NCI-H2029 (cell line): ENCODE results near the gene TRAK1.

Experiments
- DNase-seq: peaks from one replicate; lab custom pipeline; 2025; lab: John Stamatoyannopoulos, UW

TRAK1 gene

DNA sequence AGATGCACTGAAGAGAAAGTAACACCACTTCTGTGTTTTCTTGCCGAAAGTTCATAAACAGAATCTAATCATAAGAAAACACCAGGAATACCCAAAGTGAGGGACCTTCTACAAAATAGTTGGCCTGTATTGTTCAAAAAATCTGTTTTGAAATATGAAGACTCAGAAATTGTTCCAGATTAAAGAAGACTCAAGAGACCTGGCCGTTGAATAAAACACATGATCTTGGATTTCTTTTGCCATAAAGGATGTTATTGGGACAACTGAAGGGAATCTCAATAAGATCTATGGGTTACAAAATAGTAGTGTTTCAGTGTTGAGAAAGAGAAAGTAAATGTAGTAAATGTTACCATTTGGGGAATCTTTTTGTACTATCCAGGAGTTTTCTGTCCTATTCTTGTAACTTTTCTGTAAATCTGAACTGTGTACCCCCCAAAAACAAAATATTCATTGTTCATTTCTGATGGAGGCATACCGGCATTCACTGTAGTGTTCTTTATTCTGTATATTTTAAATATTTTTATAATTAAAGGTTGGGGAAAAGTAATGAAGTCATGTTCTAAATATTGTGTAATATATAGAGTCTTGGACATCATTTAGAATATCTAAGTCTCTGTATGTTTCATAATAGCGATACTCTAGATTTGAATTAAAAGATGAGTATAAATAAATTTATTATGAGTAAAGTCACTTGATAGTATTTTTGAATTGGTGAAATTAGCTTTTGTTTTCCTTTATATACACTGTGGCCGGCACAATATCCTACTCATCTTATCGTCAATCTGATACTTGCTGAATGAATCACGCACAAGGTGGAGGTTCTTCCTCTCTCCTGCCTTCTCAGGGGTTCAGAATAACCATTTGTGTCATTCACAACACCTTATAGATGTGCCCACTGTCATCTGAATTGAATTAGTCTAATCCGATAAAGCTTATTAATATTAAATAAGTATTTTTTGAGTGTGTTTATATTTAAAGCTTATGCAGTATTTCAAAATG, 66.7 kb downstream of the TRAK1 start:
- no peak for DNase-seq

DNA sequence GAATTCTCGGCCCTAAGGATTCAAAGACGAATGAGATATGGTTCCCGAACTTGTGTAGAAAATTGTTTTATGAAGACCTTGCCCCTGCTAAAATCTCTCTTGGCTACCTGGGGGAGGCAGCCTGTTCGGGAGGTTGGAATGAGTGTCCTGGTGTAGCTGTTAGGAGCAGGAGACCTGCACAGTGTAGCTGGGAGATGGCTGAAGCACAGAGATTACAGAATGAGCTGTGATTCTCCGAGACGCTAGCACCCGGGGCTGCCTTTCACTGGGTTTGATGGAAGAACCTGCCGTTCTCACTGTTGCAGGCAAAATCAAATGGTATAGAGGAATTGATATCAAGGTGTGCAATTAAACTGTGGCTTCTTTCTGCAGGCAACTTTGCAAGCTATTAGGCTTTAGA, 68.0 kb downstream of the TRAK1 start:
- DNase-seq, result no peak

DNA sequence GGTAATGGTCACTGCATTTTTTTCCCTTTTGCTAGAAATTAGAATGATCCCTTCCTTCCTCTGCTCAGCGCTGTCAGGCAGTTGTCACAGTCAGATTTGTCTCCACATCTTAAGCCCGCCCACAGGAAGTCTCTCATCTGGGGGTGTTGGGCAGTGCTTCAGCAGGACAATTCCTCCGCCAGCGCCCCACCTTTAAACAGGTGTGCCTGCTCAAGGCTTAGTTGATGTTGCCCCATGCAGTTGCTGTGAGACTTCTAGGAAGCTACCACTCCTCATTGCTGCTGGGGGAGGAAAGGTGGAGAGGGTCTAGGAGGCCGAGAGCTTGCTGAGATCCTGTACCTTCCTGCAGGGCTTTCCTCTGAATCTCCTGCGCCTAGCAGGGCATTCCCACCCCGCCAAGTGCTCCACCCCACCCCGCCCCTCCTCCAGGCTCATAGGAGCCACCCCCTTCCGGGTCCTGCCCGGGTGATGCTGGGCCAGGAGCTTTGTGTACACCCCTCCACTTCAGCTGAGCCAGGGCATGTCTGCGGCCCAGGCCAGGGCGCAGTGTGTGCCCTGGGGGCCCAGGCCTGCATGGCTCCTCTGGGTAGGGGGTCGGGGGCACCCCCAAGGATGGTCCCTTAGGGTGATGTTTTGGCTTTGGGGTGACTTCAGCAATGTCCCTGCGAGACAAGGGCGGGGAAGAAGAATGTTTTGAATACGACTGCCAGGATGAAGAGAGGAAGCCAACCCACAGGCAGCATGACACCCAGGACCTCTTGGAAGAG, 68.7 kb downstream of the TRAK1 start:
- no peak for DNase-seq

DNA sequence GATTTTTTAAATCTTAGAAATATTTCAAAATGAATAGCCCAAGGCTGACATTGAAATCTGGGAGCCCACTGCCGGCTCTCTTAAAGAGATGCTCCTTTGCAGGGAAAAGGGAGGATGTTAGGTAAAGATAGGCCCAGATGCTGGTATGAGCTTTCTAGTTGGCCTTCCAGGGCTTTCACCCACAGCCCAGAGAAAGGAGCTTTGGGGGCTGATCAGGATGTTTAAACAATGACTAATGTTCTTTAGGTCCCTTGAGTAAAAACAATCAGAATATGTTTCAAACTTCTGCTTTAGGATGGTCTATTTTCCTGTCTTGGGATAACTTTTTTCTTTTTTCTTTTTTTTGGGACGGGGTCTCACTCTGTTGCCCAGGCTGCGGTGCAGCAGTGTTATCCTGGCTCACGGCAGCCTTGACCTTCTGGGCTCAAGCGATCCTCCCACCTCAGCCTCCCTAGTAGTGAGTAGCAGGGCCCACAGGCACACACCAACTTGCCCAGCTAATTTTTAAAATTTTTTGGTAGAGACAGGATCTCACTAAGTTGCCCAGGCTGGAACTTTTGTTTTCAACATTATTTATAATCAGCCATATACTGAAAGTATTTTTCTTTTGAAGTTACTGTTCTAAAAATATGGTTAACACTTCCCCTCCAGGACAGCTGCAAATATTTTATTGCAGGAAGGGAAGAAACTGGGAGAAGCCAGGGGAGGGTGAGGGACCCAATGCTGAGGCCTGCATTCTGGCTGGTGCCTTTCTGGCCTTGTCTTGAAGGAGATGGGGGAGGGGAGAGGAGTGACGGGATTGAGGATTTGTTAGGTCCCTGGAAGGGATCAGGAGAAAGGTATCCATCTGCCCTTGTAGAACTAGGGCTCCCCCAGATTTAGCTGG, 70.1 kb downstream of the TRAK1 start:
- DNase-seq, result no peak

DNA sequence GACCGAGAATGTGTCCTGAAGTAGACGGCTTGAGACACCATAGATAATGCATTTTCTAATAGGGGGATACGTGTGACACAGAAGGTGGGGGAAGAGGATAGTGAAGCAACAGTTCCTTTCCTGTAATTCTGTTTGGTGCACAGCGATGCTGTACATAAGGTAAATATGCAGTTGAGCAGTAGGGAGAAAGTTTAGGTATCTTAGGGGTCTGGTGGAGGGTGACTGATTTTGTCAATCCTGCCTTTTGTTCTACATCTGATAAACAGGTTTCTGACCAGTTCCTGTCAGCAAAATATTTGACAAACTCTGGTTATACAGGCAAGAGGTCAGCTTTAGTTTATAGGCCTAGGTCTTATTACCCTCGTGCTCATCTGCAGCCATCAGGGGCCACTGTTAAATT, 71.3 kb downstream of the TRAK1 start:
- no peak for DNase-seq

DNA sequence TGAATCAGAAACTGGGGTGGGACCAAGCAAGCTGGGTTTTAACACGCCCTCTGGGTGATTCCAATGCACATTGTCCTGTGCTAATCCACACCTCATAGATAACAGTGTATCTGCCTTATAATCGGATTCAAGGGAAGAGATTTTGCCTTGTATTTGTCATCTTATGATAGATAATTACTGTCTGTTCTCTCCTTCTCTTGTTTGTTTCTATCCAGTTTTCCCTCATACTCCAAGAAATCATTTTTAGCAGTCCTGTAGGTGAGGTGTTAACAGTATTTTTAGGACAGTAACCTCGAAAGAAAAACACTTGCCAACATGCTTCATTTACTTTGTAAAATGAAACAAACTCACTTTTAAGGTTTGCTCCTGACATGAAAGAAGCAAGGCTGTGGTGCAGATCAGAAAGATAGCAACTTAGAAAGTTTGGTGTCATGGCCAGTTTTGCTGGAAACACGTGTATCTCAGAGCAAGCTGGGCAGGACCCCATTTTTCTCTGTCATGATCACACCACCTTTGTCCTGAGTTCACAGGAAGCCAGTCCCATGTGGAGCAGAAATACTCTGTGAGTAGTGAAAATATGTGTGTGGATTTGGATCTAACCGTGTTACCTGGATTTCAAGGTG, 72.6 kb downstream of the TRAK1 start:
- DNase-seq, result no peak

DNA sequence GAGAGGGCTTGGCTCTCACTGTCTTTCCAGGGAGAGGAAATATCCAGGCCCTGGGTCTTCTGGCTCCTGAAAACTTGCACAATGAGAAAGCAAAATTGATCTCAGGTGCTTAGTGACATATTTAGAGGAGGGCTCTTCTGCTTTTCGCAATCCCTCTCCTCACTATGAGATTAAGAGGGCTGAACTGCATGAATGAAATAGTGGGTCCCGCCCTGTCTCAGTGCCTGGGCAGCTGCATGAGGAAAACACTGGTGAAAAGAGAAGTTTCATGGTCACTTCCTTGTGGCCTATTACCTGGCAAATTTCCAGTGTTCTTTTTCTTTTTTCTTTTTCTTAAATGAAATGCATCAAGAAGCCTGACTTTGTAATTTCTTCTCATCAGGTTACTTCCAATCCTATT, 73.5 kb downstream of the TRAK1 start:
- DNase-seq, result no peak

DNA sequence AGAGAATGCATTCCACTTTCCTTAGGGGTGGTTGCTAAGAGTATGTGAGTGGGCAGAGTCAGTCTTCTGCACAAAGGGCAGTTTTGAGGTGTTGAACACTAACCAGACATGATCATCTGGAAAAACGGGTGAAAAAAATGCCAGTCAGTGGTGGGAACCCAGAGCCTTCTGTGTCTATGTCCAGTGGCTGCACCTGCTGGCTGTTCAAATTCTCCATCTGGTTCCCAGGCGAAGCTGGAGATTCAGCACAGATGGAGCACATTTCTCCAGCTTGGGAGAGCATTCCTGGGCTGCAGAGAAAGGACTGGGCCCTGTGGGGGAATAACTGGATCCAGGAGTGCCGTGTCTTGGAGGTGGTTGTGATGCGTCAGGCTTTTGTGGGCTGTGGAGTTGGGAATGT, 74.1 kb downstream of the TRAK1 start:
- DNase-seq, result no peak

DNA sequence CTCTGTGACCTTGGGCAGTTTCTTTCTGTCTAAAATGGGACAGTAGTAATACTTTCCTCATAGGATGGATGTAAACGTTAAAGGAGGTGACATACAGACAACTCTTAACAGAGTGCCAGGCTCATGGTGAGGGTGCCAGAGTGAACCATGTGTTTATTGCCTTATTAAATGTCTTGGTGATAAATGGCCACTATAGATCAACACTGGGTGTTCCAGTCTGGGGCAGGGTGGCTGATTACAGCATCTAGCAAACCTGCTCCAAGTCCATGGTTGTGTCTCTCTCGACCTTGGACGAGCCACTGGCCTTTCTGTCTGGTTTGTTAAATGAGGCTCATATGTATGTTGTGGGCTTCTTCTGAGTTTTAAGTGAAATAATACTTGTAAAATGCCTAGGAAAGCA, 75.1 kb downstream of the TRAK1 start:
- DNase-seq, result no peak

DNA sequence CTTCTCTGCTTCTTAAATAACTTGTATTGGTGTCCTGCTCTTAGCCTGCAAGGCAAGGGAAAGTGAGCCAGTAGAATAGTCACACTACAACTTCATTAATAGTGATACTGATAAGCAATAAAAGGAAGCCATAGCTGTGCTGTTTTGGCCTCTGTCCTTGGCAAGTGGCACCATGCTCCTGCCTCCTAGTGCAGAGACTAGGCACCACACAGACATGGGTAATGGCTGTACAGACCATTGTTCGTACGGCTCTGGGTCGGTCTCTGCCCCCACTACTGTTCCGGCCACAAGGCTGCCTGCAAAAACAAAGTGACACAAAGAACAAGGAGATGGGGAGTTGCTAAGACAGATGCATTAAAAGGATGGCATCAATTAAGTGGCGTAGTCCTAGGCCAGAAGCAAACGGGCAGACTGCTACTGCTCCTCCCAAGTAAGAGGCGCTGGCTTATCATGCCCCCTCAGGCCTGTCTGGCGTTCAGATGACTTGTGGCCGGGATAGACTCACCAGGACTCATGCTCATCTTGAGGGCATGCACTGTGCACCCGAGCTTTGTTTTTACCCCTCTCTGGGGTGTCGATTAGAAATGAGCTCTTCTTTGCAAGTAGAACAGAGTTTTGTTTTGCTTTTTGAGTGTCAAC, 75.6 kb downstream of the TRAK1 start:
- no peak for DNase-seq

DNA sequence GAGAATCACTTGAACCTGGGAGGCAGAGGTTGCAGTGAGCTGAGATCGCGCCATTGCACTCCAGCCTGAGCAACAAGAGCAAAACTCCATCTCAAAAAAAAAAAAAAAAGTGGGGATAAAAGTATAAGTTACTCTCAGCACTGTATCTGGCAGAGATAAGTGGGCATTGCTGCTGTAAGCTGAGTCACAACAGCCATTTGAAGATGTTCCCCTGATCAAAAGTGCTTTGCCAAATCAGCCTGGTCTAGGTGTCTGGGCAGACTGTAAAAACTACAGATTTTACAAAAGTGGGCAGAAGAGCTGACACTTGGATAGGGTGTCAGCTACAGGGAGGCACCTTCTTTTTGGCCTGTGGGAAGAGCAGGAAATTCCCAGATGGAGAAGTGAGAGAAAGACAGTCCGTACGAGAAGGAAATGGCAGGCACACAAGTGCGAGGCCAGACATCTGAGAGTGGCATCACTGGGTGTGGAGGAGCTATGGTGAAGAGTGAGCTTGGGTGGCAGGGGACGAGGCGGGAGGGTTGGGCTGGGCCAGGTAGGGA, 78.5 kb downstream of the TRAK1 start:
- no peak for DNase-seq

DNA sequence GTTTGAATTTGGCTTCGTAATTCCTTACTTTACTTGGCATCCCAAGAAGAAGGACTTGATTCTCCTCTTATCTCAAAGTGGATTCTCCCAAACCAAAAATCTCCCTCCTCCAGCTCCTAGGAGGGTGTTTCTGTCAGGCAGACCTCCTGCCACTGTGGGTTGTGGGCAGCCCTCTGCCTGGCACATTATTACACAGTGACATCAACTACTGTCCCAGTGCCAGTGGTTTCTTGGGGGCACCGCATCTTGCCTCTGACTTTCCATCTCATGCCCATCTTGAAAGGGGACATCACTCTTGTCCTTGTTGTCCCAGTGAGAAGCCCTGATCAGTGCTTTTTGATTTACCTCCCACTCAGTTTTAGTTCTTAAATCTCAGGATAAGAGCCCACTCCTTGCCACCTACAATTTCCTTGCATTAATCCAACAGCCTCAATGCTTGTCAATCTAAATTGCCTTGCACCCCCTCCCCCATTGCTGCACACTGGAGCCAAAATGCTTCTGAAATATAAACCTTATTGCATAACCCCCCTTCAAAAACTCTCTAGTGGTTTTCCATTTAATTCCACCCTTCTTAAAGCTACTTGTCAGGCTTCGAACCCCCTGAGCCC, 81.0 kb downstream of the TRAK1 start:
- no peak for DNase-seq

DNA sequence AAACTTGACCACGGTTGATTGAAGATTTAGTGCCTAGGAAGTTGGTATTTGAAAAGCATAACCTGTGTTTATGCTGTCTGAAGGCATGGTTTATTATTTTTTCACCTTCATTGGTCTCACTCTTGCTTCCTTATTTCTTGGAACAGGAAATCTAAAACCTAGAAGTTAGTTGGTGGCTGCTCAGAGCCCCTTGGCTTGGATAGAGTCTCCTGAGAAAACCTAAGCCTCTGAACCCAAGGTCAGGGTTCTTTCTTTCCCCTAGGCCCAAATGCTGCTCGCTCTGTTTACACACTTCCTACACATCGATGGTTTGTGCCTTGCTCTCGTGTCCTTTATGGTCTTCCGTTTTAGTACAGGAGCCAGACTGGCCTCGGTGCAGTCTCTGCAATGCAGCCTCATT, 82.2 kb downstream of the TRAK1 start:
- DNase-seq, result no peak

DNA sequence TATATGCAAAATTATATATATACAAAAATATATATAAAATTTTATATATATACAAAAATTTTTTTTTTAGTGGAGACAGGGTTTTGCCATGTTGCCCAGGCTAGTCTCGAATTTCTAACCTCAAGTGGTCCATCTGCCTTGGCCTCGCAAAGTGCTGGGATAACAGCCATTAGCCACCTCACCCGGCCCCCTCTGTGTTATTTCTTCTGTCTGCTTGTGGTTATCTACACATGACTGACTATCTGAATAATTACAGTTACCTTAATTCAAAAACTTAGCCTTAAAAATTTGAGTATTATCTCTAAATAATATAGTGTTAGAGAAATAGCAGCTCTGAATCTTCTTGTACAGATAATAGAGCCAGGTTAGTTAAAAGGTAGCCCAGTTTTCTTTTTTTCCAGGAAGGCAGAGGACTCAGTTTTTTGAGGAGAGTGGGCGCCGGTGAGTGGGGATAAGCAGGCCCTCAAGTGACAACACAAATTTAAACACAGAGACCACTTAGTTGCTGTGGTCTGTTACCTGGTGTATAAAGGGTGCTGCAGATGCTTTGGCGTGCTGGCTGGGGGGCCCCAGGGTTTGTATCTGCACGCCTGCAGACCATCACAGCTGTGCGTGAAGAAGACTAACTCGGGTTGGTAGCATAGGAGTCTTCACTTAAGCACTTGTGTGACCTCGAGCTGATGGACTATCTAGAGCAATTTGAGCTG, 83.7 kb downstream of the TRAK1 start:
- no peak for DNase-seq

DNA sequence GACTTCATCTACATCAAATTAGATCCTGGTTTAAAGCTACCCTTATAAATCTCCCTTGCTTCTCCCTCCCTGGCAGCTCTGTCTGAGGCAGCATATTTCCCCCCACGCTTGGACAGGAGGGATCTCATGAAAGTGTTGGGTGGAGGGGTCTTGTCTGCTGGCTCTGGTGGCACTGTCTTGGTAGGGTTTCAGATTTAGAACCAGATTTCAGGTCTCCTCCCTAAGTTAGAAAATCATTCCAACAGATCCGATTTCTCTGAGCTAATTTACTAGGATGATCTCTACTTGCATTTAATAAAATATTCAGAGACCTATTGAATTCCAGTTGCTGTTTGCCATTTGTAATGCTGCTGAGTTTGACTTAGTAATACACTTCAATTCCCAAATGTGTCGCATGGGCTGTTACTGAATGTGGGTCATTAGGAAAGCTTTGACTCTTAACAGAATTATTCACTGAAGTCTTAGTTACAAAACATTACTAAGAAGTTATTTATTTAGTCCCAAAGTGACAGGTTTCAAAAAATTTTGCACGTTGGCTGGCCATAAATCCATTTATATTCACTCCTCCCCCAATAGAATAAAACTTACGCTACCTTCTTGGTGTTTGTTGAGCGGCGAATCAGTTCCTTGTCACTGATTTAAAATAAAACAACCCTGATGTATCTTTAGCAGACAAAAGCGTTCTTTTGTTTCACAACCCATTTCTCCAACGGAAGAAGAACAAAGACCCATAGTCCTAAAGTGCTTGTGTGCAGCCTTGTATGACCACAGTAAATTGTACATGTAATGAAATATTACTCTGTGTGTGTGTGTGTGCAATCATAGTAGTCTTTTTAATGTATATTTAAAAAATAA, 84.5 kb downstream of the TRAK1 start:
- peak; percentile 8 for DNase-seq

DNA sequence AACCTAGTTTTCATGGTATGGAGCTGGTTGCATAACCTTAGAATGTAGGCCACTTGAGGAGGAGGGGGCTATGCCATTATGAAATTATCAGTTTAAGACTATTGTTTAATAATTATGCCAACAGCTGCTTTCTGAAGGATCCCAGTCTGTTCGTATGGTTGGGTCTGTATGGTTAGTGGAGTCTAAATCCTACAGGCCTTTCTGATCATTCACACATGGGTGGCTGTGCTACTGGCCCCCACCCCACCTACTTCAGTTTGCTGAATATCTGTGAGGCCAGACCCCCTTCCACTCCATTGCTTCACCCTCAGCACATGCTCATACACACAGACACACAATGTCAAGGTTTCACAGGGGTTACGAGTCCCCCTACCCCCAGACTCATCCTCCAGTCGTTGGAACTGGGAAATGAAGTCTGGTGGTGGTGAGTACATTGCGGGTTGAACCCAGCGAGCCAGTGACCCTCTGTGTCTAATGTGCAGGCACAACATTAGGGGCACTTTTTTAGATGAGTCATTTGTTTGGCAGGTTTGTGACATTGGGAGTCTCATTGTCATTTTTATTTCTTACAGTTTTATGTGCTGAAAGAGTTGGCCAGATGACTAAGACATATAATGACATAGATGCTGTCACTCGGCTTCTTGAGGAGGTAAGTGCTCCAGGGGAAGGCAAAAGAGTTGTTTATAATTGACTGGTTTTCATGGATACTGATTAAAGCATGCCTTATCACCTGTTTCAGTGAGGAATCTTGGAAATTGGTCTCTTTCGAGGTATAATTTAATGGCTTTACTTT, 85.3 kb downstream of the TRAK1 start:
- no peak for DNase-seq

DNA sequence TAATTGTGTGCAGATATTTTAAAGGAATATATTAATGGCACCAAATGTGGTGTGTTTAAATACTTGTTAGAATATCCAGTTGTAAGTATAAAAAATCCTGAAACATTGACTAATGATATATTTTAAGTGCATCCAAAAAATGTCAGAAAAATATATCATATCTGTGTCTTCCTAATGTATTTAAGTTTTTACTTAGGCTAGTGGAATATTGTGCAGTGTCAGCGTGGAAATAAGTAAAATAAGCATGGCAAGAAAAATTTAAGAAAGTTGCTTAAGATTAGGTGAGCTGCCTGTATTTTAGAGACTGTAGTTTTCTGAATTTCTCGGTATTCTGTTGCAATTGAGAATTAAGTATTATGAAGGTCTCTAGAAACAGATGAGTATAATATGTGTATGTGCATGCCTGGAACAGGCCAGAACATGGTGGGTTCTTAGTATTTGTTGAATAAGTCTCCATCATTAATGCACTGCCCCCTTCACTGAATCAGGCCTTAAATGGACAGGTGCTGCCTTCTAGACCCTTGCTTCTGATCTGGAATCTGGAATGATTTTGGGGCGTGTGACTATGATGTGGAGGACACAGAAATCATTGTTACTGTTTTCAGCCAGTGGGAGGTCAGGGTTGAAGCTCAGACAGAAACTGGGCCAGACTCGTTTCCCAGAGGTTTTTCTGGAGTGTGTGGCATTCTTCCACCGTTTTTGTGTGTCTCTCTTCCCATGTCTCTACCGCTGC, 86.1 kb downstream of the TRAK1 start:
- no peak for DNase-seq
